Stimulated activated CD4-positive, alpha-beta T cell treated with anti-CD3 and anti-CD28 coated beads, TNF-alpha, amount 100 ng/mL, for 24 hours (primary cell): ENCODE results near the gene CFAP57.
"Not testable (repeated sequence)": the region's sequence is repeated elsewhere in the genome, so short reads cannot be mapped to it uniquely, and the experiment has no call there.

Experiments used
- DNase-seq, 3 experiments: peaks; one replicate each; pipeline ENCODE4 v3.0.0-alpha.2; 2020; ENCODE audit warnings: low read depth in 3 of 3

The CFAP57 gene

GRCh38 chr1:43171876-43172526, at the start of gene CFAP57, which contains the start of gene EBNA1BP2:
TSS of gene CFAP57 (plus strand) at chr1:43172330. CDS start at chr1:43172754, 424 bp downstream.
TSS of gene EBNA1BP2 (minus strand) at chr1:43172290. CDS start at chr1:43172118, 172 bp downstream.
- DNase-seq, result peak; percentile 85 to 90 (median 89)

GRCh38 chr1:43123031-43123430, 49.1 kb upstream of the CFAP57 start:
- DNase-seq, result no peak

DNA sequence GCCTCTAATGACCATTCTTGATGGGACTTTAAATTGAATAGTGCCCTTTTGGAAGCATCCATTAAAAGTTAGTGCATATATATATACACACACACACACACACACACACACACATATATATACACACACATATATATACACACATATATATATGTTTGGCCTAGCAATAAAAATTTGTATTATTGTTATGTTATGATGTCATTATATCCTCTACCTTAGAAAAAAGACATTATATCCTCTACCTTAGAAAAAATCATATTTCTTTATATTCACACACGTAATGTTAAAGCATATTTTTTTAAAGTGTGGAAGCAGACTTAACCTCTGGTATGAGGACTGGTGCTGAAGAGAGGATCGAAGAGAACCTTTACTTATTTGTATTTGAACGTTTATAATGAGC, 43.3 kb upstream of the CFAP57 start:
- no peak for DNase-seq

DNA sequence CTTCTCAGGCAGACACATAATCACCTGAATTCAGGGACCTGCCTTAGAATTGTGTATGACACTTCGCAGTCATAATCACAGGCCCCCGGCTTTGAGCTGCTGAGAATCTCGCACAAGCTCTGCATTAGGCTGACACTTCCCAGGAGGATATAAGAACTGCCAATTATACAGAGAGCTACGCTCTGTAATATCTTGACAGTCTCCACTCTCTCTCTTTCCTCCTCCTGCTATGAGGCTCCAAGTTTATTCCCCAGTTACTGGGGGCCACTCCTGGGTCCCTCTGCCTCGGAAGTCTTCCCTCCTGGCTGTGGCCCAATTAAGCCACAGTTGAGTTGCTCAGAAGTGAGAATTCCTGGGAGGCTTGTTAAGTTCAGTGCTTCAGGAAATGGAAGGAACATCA, 42.7 kb upstream of the CFAP57 start:
- DNase-seq, result no peak

DNA sequence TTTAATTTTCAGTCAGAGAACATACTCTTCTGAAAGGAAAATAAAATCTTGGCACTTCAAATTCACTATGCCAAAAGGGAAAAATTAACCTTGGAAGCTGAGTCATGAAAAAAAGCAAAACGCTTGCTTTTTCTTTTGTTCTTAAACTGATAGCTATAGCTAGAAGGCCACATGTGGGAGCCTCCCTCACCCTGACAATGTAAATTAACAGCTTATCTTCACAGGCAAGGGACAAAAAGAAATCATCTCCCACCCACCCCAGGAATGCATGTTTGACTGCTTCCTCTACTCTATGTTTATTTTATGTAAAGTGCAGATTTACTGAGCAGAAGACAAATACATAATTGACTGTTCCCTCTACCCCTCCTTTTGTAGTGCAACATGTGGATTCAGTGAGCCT, 38.1 kb upstream of the CFAP57 start:
- DNase-seq, result no peak

GRCh38 chr1:43134640-43135039, 37.5 kb upstream of the CFAP57 start:
- DNase-seq, result no peak

DNA sequence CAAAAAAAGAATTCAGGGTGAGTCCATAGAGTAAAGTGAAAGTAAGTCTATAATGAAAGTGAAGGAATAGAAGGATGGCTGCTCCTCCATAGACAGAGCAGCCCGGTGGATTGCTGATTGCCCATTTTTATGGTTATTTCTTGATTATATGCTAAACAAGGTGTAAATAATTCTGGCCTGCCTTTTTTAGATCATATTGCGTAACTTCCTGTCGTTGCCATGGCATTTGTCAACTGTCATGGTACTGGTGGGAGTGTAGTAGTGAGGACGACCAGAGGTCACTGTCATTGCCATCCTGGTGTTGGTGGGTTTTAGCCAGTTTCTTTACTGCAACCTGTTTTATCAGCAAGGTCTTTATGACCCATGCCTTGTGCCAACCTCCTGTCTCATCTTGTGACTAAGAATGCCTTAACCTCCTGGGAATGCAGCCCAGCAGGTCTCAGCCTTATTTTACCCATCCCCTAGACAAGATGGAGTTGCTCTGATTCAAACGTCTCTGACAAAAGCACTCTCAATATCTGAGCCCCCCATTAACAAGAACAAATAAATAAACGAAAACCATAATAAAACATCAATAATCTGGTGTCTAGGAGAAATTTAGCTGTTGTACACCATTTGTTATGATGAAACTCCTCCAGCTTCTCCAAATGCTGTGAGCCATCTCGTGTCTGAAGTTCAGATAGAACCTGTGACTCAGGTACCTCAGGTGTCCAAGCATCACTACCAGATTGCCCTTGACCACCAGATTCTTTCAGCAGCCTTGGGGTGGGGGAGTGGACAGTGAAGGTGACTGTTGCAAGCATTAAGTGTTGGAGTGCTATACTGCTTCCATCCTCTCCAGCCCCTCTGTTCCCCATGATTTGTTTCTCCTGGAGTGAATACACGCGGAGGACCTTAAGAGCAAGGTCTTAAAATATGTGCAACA, 36.0 kb upstream of the CFAP57 start:
- DNase-seq, result no peak

DNA sequence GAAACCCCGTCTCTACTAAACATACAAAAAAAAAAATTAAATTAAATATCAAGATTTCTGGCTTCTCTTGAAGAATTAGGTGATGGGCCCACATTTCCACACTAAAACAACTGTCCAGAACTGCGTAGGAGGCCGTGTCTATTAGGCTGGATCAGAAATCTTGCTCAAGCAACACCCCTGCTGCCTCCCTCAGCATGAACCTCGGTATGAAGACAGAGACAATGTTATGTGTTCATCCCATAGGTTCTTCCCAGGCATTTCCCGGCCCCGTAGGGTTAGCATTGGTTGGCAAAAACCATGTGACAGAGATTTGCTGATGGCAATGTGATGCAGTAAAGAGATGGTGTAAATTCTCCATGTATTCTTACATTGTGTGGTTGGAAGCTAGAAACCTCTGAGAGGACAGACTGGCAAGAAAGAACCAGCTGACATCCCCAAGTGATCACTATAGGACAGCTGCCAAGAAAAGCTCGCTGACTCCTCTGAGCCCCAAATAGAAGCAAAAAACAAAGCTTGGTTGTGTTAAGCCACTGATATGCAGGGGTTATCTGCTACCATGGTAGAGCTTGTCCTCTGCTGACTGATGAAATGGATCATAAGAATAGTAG, 34.6 kb upstream of the CFAP57 start:
- DNase-seq, result no peak

- not testable (repeated sequence) for DNase-seq
Observed at GRCh38 chr1:43139295-43139694, 32.8 kb upstream of the CFAP57 start.

GRCh38 chr1:43140010-43140409, 32.1 kb upstream of the CFAP57 start:
- no peak for DNase-seq

- no peak for DNase-seq
Observed at GRCh38 chr1:43140583-43140982, 31.5 kb upstream of the CFAP57 start.

DNA sequence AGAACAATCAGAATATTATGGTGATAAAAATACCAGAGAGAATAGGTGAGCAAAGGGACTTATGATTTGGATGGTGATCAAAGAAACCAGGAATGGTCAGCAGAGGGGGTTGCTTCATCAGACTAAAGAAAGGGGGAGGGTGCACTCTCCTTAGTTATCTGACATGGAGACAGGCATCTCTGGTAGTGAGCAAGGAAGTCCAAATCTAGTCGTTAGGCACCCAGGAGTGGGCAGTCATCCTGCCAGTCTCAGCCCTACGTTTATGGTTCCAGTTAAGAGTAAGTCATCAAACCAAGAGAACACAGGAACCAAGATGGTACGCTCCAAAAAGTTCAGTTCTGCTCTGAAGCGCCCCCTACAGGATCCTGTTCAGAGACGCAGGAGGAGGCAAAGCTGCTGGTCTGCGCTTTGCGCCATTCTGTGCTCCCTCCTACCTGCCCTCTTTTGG, 28.7 kb upstream of the CFAP57 start:
- no peak for DNase-seq

DNA sequence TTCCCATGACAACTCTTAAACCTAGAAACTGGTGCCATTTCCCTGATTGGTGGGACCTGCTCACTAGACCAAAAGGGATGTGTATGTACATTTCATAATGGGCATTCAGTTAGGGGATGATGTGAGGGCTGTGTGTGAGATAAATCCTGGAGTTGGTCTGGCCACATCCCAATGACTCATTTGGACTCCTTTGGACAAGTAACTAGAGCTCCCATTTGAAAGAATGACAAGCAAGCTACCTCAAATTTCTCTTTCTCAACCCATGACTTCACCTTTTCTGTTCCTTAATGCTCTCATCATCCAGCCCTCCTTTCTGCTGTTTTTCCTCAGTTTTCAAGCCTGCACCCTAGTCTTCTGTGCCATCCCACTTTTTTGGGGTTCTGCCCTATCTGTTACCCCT, 27.9 kb upstream of the CFAP57 start:
- no peak for DNase-seq

DNA sequence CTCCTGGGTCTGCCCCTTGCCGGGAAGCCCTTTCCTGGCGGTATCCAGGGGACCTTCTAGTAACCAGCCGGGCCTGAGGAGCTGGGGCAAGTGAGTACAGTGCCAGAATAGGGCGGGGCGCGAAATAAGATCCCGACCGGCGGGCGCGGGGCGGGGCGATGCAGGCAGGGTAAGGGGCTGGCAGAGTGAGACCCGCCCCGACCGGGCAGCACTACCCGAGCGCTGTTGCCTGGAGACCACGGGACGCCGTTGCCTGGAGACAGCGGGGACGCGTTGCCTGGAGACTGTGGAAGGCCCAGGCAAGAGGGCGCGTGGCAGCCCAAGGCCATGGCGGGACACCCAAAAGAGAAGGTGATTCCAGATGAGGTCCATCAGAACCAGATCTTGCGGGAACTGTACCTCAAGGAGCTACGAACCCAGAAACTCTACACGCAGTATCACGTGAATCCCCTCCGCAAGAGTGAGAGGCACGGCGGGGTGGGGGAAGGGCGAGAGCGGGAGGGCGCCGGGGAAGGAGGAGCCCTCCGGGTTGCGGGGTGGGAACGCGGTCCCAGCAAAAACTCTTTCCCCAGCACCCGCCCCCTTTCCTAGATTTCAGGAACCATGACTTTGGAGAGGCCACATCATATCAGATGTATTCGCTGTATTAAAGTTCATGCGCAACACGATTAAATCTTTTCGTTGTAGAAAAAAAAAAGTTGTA, 24.4 kb upstream of the CFAP57 start:
- peak in 1 of 3 experiments; percentile 47 for DNase-seq

DNA sequence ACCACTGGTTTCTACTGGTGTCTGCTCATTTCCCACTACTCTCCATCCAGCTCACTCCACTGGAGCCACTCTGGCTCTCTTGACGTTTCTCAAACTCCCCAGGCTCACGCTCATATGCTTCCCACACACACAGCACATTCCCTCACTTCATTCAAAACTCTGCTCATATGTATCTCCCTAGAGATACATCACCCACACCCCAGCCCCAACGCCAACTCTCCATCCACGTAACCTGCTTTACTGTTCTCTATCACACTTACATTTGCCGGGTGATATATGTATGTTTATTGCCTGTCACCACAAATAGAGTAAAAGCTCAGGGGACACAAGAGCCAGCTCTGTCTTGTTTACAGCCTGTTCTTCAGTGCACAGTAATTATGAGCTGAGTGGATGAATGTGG, 22.2 kb upstream of the CFAP57 start:
- DNase-seq, result no peak

DNA sequence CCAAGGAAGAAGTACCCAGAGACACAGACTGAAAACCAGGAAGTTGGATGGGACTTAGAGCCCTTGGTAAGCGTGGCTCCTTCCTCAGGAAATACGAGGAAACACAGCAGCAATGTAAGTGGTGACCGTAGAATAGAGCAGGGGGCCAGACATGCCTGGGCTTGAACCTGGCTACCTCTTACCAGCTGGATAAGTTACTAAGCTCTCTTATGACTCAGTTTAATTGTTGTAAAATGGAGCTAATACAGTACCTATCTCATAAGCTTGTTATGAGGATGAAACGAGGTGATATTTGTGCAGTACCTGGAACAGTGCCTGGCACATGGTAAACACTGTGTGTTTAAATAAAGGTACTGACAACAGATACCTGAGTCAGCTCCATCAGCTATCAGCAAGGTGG, 19.3 kb upstream of the CFAP57 start:
- DNase-seq, result no peak

- no peak for DNase-seq
Observed at GRCh38 chr1:43153443-43153842, 18.7 kb upstream of the CFAP57 start.

DNA sequence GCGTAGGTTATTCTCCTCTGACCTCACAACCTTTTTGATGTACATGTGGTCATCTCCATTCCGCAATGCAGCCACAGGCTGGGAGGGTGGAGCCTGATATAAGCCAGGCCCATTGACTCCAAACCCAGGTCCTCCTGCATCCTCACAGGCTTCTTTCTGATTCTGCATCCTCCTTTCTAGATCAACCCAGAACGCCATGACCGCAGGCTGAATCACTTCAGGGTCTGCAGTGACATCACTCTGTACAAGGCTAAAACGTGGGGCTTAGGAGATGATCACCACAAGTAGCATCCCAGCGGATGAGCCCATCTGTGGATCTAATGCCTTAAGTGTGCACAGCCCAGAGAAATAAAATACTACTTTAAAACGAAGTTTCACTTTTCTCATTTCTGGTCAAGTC, 16.1 kb upstream of the CFAP57 start:
- no peak for DNase-seq

DNA sequence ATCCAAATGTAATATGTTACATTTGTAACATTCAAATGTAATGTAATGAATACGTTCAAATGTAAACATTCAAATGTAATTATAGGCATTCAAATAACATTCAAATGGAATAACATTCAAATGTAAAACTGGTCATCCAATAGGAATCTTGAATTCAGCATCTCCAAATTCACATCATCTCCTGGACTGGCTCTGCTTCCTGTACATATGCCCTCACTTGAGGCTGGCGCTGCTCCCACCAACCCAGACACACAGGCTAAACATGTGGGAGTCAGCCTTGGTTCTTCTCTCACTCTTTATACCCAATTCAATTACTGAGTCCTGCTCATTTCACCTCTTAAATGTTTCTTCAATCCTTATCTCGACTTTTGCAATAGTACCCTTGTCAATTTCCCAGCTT, 7.0 kb upstream of the CFAP57 start:
- DNase-seq, result no peak

DNA sequence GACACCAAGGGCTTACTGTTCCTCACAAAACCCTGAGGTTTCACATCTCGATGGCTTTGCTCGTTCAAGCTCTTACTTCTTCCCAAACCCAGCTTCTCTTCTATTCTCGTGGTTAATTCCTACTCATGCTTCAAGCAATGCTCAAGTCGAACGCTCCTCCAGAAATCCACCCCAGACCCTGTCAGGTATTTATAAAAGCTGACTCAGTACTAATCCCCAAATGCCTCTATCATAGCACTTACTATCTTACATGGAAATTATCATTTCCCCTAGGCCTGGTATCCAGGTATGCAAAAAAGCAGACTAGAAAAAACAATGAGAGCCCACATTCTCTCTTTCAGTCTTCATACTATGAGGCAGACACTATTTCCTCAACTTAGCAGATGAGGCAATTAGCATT, 6.4 kb upstream of the CFAP57 start:
- DNase-seq, result no peak

DNA sequence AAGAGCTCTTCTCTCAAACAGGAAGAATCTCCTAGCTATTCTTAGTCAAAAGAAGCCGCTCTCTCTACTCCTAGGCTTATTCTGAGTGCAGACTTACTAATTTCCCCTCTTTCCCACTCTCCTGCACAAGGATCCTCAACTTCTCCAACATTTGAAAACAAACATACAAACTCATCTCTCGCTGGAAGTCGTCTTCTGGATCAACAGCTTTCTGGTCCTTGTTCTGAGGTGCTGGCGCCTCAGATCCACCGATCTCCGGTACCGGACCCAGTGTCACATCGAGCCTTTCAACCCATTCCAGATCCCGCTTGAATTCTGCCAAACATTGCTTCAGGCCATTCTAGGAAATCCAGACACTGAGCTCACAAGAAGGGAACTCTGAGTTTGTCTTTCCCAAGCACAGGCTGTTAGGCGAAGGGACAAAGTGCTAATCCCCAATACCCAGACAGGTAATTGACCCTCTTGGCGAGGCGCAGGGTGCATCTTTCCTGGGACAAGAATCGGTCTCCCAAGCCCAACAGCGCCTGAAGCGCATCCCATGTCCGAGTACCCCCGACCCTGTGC, 736 bp upstream of the CFAP57 start:
- DNase-seq, result no peak
